ENCODE measurements around the gene COPE.

The COPE gene

GRCh38 chr19:18865106-18865972 lies 53.8 kb downstream of the COPE start:
- TF ChIP-seq CTCF (IDR thresholded peaks at IDR 0.05), result no peak
- DNase-seq (ENCODE audit: low spot score), result no peak
- no peak overlapping the region for H3K27ac ChIP-seq
- no peak overlapping the region for H3K4me3 ChIP-seq

GRCh38 chr19:18863843-18864362 lies 55.3 kb downstream of the COPE start:
- Histone ChIP-seq H3K4me3 (no peak overlapping the region), H3K27ac (no peak overlapping the region)
- no peak for DNase-seq (ENCODE audit: low spot score)
- TF ChIP-seq CTCF (IDR thresholded peaks at IDR 0.05), result no peak

GRCh38 chr19:18862976-18863842 lies 56.0 kb downstream of the COPE start:
- no peak overlapping the region for H3K27ac ChIP-seq
- no peak overlapping the region for H3K4me3 ChIP-seq
- no peak for TF ChIP-seq CTCF (IDR thresholded peaks at IDR 0.05)
- no peak for DNase-seq (ENCODE audit: low spot score)

- Histone ChIP-seq H3K27ac (no peak overlapping the region), H3K4me3 (no peak overlapping the region)
- DNase-seq (ENCODE audit: low spot score), result no peak
- no peak for TF ChIP-seq CTCF (IDR thresholded peaks at IDR 0.05)
These were observed 57.3 kb downstream of the COPE start for GRCh38 chr19:18861917-18862316.

GRCh38 chr19:18861235-18861634 lies 58.0 kb downstream of the COPE start:
- Histone ChIP-seq H3K4me3 (no peak overlapping the region), H3K27ac (no peak overlapping the region)
- no peak for DNase-seq (ENCODE audit: low spot score)
- no peak for TF ChIP-seq CTCF (IDR thresholded peaks at IDR 0.05)

- no peak for DNase-seq (ENCODE audit: low spot score)
- no peak for TF ChIP-seq CTCF (IDR thresholded peaks at IDR 0.05)
- no peak overlapping the region for H3K27ac ChIP-seq
- no peak overlapping the region for H3K4me3 ChIP-seq
These were observed 58.5 kb downstream of the COPE start for GRCh38 chr19:18860725-18861124.

Measured in coronary artery (tissue), 2 donors.